GM12801 (cell line): ENCODE measurements around the gene LAMA3.

ENCODE experiments used
- TF ChIP-seq, protein P1 (sequence below): IDR thresholded peaks from one replicate; pipeline ENCODE4 v1.5.1; 2011; ENCODE audit warnings: control low read depth; ENCODE audit not compliant: insufficient read length; ENCODE audit errors: extremely low read depth

The LAMA3 gene, protein sequence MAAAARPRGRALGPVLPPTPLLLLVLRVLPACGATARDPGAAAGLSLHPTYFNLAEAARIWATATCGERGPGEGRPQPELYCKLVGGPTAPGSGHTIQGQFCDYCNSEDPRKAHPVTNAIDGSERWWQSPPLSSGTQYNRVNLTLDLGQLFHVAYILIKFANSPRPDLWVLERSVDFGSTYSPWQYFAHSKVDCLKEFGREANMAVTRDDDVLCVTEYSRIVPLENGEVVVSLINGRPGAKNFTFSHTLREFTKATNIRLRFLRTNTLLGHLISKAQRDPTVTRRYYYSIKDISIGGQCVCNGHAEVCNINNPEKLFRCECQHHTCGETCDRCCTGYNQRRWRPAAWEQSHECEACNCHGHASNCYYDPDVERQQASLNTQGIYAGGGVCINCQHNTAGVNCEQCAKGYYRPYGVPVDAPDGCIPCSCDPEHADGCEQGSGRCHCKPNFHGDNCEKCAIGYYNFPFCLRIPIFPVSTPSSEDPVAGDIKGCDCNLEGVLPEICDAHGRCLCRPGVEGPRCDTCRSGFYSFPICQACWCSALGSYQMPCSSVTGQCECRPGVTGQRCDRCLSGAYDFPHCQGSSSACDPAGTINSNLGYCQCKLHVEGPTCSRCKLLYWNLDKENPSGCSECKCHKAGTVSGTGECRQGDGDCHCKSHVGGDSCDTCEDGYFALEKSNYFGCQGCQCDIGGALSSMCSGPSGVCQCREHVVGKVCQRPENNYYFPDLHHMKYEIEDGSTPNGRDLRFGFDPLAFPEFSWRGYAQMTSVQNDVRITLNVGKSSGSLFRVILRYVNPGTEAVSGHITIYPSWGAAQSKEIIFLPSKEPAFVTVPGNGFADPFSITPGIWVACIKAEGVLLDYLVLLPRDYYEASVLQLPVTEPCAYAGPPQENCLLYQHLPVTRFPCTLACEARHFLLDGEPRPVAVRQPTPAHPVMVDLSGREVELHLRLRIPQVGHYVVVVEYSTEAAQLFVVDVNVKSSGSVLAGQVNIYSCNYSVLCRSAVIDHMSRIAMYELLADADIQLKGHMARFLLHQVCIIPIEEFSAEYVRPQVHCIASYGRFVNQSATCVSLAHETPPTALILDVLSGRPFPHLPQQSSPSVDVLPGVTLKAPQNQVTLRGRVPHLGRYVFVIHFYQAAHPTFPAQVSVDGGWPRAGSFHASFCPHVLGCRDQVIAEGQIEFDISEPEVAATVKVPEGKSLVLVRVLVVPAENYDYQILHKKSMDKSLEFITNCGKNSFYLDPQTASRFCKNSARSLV (N-terminal part only)

DNA sequence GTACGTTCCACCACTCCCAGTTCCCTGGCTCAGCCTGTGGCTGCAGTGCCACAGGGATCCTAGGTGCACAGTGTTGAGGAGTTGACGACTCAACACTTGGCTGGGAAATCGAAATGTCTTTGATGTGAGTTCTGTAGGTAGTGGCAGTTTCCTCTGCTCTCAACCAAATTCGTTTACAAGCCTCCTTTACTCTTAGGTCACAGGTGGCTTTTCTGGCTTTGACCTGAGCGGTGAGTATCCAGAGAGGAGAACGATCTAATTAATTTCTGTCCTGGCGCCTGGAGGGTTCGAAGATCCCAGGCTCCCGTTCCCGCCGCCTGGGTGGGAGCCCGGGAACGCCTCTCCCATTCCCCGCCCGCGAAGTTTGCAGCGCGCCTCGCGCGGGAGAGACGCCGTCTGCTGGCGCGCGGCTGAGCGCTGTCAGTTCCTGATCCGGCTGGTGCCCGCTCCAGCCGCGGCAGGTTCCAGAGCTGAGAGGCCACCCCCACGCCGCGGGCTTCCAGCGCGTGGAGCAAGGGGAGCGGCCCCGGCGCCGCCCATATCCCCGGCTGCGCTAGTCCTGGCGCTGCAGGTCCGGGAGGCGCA is at the start of gene LAMA3:
TSS of gene LAMA3 (plus strand) at position 423 of the 585 bp plus-strand sequence. CDS start 231 bp downstream, outside the sequence.
- TF ChIP-seq, protein P1, sequence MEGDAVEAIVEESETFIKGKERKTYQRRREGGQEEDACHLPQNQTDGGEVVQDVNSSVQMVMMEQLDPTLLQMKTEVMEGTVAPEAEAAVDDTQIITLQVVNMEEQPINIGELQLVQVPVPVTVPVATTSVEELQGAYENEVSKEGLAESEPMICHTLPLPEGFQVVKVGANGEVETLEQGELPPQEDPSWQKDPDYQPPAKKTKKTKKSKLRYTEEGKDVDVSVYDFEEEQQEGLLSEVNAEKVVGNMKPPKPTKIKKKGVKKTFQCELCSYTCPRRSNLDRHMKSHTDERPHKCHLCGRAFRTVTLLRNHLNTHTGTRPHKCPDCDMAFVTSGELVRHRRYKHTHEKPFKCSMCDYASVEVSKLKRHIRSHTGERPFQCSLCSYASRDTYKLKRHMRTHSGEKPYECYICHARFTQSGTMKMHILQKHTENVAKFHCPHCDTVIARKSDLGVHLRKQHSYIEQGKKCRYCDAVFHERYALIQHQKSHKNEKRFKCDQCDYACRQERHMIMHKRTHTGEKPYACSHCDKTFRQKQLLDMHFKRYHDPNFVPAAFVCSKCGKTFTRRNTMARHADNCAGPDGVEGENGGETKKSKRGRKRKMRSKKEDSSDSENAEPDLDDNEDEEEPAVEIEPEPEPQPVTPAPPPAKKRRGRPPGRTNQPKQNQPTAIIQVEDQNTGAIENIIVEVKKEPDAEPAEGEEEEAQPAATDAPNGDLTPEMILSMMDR: no peak

DNA sequence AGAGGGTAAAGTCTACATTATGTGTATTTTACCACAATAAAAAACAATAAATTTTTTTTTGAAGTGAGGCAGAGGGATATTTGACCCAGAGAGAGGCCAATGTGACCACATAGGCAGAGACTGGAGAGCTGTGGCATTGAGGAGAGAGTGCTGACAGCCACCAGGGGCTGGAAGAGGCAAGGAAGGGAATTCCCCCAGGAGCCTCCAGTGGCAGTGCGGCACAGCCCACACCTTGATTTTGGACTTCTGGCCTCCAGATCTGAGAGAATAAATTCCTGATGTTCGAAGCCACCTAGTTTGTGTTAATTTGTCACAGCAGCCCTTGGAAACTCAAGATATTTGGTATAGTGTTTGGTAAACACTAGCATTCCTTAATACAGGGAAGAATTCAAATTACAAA is 49.2 kb upstream of the LAMA3 start:
- TF ChIP-seq, protein P1: no peak

DNA sequence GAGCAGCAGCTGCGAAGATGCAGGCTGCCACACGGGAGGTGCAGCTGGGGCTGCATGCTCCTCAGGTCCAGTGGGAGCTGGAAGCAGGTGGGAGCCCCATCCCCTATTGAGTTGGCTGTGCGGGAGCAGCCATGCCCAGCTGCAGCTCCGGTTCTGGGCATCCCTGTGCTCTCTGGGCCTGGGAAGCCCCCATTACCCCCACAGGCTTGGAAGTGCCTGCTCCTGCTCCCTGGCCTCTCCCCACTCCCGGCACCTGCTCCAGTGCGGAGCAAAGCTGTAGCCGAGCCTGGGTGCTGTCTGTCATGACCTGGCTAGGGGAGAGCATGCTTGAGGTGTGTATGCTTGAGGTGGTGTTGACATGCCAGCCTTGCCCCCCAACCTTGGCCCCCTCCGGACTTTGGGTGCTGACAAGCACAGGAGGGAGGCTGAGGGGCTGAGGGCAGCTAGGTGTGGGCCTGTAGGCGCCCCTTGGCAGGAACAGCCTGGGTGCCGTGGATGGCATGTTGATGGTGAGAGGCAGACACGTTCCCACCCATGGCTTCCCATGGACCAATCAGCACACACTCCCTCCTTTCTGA is 48.0 kb upstream of the LAMA3 start:
- TF ChIP-seq, protein P1: no peak

DNA sequence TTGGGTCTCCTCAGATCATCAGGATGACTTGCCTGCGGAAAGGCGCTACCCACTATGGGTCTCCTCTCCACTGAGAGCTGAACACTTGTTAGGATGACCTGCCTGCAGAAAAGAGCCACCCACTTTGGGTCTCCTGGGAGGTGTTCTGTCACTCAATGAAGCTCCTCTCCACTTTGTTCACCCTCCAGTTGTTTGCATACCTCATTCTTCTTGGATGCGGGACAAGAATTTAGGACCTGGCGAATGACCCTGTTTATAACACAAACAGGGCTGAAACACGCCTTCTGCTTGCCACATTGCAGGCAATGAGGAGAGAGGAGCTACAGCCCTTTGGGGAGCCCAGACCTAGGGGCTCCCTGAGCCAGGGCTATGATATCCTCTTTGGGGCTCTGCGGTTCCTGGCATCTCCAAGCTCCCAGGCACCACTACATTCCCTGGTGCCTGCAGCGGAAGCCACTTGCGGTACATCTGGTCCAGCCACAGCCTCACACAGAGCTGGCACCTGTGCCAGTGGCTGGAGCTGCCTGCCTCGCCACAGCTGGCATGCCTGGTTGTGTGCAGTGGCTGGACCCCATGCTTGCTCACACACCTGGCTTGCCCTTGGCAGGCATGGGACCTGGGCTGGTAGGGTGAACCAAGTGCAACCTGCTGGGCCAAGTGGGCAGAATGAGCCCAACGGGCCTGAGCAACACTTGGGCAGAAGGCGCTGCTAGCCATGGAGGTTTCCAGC is 47.2 kb upstream of the LAMA3 start:
- TF ChIP-seq, protein P1: no peak

DNA sequence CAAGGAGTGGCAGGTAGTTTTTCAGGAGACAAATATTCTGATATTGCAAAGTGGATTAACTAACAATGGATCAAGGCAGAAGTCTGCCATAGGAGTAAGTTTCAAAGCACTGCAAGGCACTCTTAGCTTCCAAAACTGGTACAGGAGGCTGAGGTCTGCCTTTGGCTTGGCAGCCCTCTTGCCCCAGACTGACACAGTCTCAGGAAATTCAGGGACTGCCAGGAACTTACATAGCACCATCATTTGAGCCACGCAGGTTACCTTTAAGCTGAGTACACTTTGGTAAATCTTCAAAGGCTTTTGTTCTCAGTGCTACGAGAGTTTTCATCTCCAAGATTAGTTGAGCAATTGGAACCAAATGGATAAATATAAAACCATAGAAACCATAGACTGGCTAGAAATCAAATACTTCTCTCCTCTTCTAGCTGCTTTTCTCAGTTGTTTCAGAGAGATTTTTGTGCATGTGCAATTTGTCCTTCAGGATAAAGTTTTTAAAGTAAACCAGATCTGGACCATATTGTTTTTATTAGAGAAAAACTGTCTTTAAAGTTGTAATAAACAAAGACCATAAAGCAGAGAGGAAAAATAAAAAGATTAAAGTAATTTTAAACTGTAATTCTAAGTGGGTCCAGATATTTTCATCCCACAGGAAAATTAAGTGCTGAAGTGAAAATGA is 45.3 kb upstream of the LAMA3 start:
- TF ChIP-seq, protein P1: no peak

DNA sequence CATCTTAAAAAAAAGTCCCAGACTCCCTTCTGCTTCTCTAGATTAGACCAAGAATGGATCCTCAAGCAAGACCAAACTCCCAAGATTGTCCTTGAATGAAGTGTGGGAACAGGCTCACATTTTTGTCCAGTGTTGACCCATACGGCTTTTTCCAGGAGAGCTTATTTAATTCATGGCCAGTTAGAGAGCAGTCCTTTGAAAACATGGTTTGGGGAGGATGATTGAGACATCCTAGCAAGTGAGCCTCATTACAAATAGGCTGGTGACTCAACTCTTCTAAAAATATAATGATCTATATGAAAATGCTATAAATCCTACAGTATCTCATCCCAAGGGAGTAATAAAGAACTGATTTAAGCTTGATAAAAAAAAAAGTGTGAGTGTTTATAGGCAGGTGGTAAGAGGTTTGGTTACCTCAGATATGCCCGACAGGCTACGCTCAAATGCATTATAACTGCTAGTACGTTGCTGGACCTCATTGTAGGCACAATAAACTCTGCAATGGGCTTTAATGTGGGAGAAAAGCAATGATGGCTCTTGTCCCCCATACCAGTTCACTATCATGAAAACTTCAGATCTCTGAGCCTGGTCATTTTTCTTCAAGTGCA is 43.6 kb upstream of the LAMA3 start:
- TF ChIP-seq, protein P1: no peak
